Erythroblast (primary cell): ENCODE results near the gene SLC4A3.

ENCODE experiments used
- GATA1 ChIP-seq: IDR thresholded peaks from 2 replicates; pipeline ENCODE4 v1.6.1; 2011; ENCODE audit warnings: low read depth, mild to moderate bottlenecking, control low read depth, low read length, moderate library complexity
- POLR2A ChIP-seq: IDR thresholded peaks from 2 replicates; pipeline ENCODE4 v1.6.1; 2011; ENCODE audit warnings: mild to moderate bottlenecking, low read length

GRCh38 chr2:219658874-219659273 lies 31.4 kb downstream of the SLC4A3 start:
- TF ChIP-seq GATA1, result no peak
- TF ChIP-seq POLR2A, result no peak
